Retinal pigment epithelial cell (primary cell): ENCODE data around the gene EXOC3L2.
A peak's percentile ranks its signal among the peaks of the same experiment; 100 is the strongest.

Source experiments
- DNase-seq: peaks from one replicate; pipeline ENCODE4 v3.0.0-alpha.2; 2010; ENCODE audit warnings: low read depth
- H3K4me3 ChIP-seq: 2 replicates; pipeline ENCODE4 v1.5.1; 2011; ENCODE audit warnings: mild to moderate bottlenecking, low read length, control low read depth, moderate library complexity
- TF ChIP-seq, protein P1 (sequence below): conservative IDR thresholded peaks from 2 replicates; pipeline ENCODE4 v1.5.1; 2011; ENCODE audit warnings: low read depth, low read length, control low read depth, inconsistent platforms

Gene EXOC3L2

DNA sequence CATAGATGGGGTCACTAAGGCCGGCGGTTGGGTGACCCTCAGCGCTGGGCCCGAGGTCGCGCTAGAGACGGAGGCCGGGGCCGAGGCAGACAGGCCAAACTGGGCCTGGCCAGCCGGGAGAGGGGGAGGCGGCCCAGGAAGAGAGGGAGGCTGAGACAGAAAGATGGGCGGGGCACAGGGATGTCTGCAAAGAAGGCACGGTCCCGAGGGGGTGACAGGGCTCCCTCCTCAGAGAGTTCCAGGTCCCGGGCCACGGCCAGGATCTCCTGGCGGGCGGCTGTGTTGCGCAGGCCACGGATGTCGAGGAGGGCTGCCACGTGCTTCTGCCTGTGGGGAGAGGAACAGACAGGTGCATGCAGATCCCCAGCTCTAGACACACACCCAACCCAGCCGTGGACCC is 32.2 kb downstream of the EXOC3L2 start:
- no peak for DNase-seq
- H3K4me3 ChIP-seq, result no peak overlapping the region
- TF ChIP-seq, protein P1, sequence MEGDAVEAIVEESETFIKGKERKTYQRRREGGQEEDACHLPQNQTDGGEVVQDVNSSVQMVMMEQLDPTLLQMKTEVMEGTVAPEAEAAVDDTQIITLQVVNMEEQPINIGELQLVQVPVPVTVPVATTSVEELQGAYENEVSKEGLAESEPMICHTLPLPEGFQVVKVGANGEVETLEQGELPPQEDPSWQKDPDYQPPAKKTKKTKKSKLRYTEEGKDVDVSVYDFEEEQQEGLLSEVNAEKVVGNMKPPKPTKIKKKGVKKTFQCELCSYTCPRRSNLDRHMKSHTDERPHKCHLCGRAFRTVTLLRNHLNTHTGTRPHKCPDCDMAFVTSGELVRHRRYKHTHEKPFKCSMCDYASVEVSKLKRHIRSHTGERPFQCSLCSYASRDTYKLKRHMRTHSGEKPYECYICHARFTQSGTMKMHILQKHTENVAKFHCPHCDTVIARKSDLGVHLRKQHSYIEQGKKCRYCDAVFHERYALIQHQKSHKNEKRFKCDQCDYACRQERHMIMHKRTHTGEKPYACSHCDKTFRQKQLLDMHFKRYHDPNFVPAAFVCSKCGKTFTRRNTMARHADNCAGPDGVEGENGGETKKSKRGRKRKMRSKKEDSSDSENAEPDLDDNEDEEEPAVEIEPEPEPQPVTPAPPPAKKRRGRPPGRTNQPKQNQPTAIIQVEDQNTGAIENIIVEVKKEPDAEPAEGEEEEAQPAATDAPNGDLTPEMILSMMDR, result no peak

DNA sequence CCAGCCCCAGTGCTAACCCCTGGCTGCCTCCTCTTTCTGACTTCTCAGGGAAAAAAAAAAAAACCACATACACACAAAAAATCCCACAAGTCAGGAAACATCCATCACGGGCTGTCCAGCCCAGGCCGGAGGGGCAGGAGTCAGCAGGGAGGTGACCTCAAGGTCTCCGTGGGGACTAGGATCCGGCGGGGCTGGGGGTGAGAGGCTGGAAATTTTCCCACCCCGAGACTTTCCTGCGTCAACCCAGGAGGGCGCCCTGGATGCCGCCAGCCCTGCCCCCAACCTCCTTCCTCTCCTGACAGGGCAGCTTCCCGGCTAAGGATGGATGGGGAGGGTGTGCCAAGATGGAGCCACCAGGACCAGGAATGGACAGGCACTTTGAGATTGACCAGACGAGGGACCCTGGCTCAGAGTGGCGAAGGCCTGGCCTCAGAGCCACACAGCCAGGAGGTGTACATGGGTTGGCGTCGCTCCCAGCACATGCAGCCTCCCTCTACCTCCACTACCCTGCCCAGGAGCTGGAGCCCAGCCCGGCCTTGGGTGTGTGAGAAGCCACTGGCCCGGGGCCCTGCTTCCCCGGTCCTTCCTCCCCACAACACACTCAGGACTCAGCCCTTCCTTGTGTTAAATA is 33.3 kb downstream of the EXOC3L2 start:
- no peak overlapping the region for H3K4me3 ChIP-seq
- TF ChIP-seq, protein P1, result no peak
- no peak for DNase-seq

DNA sequence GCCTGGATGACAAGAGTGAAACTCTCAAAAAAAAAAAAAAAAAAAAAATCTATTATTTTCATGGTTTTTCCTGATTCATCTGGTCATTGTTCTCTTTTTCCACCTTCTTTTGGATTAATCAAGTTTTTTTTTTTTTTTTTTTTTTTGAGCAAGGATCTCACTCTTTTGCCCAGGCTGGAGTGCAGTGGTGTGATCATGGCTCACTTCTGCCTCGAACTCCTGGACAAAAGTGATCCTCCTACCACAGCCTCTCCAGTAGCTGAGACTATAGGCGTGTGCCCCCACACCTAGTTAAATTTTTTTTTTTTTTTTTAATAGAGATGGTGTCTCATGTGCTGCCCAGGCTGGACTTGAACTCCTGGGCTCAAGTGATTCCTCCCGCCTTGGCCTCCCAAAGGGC is 38.9 kb downstream of the EXOC3L2 start:
- TF ChIP-seq, protein P1, result no peak
- H3K4me3 ChIP-seq, result no peak overlapping the region

DNA sequence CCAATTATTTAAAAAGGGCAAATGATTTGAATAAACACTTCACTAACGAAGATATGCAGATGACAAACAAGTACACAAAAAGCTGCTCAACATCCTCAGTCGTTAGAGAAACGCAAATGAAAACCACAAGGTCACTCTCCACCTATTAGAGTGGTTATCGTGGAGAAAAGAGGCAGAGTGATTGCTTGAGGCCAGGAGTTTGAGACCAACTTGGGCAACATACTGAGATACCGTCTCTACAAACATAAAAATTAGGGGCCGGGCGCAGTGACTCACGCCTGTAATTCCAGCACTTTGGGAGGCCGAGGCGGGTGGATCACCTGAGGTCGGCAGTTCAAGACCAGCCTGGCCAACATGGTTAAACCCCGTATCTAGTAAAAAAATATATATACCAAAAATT is 39.4 kb downstream of the EXOC3L2 start:
- TF ChIP-seq, protein P1, result no peak
- no peak overlapping the region for H3K4me3 ChIP-seq
- no peak for DNase-seq

More for the DNA sequence above, 38.9 kb downstream of the EXOC3L2 start:
- DNase-seq, result no peak

DNA sequence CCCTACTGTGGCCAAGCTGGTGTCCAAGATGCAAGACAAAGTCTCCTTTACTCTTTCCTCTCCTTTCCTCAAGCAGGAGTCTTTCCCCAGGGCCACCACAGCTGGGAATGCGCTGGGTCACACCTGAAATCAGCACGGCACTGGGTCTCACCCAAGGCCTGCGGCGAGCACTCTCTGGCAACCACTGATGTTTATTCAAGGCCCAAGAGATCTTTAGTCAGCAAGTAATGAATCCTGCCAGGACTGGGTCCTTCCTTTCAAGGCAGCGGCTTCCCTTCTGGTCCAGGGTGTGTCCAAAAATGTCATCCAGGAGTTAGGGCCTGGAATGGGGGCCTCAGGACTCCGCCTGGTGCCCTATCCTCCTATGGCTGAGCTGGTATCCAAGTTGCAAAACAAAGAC is 42.6 kb downstream of the EXOC3L2 start:
- no peak for DNase-seq
- no peak overlapping the region for H3K4me3 ChIP-seq
- TF ChIP-seq, protein P1, result no peak

DNA sequence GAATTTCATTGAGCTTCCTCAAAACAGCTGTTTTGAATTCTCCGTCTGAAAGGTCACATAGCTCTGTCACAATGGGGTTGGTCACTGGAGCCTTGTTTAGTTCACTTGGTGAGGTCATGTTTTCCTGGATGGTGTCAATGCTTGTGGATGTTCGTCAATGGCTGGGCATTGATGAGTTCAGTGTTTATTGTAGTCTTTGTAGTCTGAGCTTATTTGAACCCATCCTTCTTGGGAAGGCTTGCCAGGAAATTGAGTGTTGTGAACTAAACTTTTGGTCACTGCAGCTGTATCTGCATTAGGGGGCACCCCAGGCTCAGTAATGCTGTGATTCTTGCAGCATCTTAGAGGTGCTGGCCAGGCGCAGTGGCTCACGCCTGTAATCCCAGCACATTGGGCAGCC is 44.6 kb downstream of the EXOC3L2 start:
- no peak overlapping the region for H3K4me3 ChIP-seq
- TF ChIP-seq, protein P1, result peak; percentile 42
- no peak for DNase-seq

DNA sequence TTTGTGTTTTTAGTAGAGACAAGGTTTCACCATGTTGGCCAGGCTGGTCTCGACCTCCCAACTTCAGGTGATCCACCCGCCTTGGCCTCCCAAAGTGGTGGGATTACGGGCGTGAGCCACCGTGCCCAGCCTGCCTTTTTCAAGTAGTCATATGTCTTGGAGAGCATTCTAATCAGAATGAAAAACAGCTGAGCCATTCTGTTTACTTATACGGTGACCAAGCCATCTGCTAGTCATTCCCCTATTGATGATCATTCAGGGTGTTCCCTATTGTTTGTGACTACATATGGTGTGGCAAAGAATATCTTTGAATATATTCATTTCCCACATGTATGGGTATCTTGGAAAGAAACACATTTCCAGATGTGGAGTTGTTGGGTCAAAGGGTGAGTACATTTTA is 49.4 kb downstream of the EXOC3L2 start:
- DNase-seq, result no peak
- TF ChIP-seq, protein P1, result no peak
- H3K4me3 ChIP-seq, result no peak overlapping the region
